ENCODE results near the gene GDF7.
A peak's percentile ranks its signal among the peaks of the same experiment; 100 is the strongest.

GDF7 gene

DNA sequence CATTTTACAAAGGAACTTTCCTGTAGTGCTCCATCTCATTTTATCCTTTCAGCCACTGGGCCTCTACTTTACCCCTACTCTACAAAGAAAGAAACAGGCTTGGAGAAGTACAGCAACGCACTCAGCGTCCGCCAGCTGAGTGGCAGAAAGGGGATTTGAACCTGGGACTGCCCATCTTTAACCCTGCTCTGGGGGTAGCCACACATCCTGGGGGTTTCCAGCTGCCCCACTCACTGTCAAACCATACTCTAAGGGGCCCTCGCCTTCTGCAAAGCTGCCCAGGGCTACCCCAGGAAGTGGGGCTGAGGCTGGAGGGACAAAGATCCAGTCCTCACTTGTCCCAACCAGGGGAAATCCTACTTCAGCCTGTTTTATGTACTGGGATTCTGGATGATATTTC, 33.9 kb upstream of the GDF7 start:
- H3K4me3 ChIP-seq (ENCODE audit: low read depth, low read length), result no peak overlapping the region
- in situ Hi-C loops (cut with HindIII; ENCODE audit: low sequenced_read_pairs), result no loop called here
- TF ChIP-seq CTCF (IDR thresholded peaks at IDR 0.05; ENCODE audit: low read depth, low read length, missing control alignments), result no peak
- DNase-seq (ENCODE audit: low read depth), result no peak

DNA sequence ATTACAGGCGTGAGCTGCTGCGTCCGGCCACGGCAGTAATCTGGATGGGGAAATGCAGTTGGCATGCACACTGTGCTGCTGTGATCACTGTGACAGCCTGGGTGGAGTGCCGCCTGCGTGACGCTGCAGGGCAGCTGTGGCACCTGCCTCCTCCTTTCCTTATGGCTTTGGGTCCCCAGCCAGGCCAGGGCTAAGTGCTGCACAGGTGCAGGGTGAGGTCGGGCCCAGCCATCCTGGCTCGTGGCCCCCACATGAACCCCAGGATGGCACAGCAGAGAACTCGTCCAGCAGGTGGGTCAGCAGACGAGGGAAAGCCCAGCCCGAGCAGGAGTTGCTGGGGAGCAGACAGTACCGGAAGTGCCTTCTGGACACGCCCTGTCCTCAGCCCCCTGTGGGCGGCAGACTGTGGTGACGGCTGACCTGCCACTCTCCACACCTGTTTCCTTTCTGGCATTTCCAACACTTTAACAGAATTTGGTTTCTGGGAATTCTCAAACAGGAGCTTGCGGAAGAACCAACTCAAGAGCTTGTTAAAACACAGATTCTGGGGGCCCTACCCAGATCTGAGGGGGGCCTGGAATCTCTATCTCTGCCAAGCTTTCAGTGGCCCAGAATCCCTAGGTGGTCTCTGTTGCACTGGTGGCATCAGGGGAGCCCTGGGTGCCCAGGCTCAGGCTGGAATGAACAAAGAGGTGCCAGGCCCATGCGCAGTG, 33.0 kb upstream of the GDF7 start:
- no peak for DNase-seq (ENCODE audit: low read depth)
- in situ Hi-C loops (cut with HindIII; ENCODE audit: low sequenced_read_pairs), result no loop called here
- no peak overlapping the region for H3K4me3 ChIP-seq (ENCODE audit: low read depth, low read length)
- TF ChIP-seq CTCF (IDR thresholded peaks at IDR 0.05; ENCODE audit: low read depth, low read length, missing control alignments), result no peak

GRCh38 chr2:20634507-20635112, 32.3 kb upstream of the GDF7 start:
- TF ChIP-seq CTCF (IDR thresholded peaks at IDR 0.05; ENCODE audit: low read depth, low read length, missing control alignments), result no peak
- DNase-seq (ENCODE audit: low read depth), result no peak
- in situ Hi-C loops (cut with HindIII; ENCODE audit: low sequenced_read_pairs), result no loop called here
- H3K4me3 ChIP-seq (ENCODE audit: low read depth, low read length), result no peak overlapping the region

- DNase-seq (ENCODE audit: low read depth), result no peak
- in situ Hi-C loops (cut with HindIII; ENCODE audit: low sequenced_read_pairs), result no loop called here
- H3K4me3 ChIP-seq (ENCODE audit: low read depth, low read length), result no peak overlapping the region
- TF ChIP-seq CTCF (IDR thresholded peaks at IDR 0.05; ENCODE audit: low read depth, low read length, missing control alignments), result no peak
Measured at GRCh38 chr2:20635113-20635510, 31.8 kb upstream of the GDF7 start.

DNA sequence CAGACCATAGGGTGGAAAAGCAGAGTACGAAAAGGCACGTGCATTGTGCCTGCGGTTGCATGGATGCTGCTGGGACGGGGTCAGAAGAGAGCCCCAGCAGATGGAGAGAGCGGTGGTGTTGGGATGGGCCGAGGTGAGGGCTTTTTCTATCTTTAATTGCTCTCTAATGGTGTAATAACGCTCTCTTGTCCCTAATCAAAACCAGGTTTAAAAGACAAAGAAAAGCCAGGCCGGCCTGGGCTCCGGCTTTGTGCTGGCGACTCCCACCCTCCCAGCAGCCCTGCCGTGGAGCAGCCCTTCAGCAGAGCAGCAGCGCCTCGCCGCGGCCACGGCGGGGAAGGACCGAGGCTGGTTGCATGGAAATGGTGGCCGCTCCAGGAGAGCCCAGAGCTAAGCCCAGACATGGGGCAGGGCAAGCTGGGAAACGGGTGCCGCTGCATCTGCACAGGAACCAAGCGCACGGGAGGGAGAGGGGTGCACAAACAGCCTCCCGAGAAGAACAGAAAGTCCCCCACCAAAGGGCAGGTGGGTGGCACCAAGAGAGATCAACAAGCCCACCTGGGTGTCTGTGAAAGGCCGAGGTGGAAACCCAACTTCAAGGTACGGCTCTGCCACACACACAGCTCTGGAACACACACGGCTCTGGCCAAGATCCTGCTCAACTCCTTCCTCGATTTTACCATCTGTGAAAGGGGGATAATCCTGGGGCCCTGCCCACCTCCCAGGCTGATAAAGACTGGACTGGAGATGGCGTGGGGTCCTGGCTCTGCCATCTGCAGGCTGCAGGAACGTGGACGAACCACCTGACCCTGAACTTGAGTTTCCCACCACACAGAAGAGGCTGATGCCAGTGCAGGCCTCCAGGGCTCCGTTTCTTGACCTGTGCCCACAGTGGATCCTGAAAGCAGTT, 31.0 kb upstream of the GDF7 start:
- in situ Hi-C loops (cut with HindIII; ENCODE audit: low sequenced_read_pairs), result no loop called here
- TF ChIP-seq CTCF (IDR thresholded peaks at IDR 0.05; ENCODE audit: low read depth, low read length, missing control alignments), result peak; percentile 96
- no peak for DNase-seq (ENCODE audit: low read depth)
- no peak overlapping the region for H3K4me3 ChIP-seq (ENCODE audit: low read depth, low read length)

DNA sequence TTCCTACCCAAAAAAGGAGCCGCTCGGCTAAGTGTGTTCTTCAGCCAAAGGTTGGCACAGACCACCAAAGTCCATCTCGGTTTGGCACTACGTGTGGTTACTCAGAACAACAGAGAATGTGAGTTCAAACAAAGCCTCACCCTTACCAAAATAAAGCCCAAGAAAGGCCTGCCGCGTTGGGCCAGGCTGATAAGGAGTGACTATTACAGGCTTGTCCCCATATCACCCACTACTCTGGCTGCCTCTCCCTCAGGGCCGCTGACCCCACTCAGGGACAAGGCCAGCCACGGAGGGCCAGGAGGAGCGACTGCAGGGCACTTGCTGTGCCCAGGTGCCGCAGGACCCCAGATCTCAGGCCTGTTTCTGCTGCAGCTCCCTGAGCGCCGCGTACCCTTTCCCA, 29.8 kb upstream of the GDF7 start:
- no peak for TF ChIP-seq CTCF (IDR thresholded peaks at IDR 0.05; ENCODE audit: low read depth, low read length, missing control alignments)
- no peak overlapping the region for H3K4me3 ChIP-seq (ENCODE audit: low read depth, low read length)
- DNase-seq (ENCODE audit: low read depth), result no peak
- in situ Hi-C loops (cut with HindIII; ENCODE audit: low sequenced_read_pairs), result no loop called here

Measured in astrocyte of the cerebellum (primary cell).